Measurements from ENCODE around the gene BPIFB2.
"Not testable (repeated sequence)": the region's sequence is repeated elsewhere in the genome, so short reads cannot be mapped to it uniquely, and the experiment has no call there.

The BPIFB2 gene

DNA sequence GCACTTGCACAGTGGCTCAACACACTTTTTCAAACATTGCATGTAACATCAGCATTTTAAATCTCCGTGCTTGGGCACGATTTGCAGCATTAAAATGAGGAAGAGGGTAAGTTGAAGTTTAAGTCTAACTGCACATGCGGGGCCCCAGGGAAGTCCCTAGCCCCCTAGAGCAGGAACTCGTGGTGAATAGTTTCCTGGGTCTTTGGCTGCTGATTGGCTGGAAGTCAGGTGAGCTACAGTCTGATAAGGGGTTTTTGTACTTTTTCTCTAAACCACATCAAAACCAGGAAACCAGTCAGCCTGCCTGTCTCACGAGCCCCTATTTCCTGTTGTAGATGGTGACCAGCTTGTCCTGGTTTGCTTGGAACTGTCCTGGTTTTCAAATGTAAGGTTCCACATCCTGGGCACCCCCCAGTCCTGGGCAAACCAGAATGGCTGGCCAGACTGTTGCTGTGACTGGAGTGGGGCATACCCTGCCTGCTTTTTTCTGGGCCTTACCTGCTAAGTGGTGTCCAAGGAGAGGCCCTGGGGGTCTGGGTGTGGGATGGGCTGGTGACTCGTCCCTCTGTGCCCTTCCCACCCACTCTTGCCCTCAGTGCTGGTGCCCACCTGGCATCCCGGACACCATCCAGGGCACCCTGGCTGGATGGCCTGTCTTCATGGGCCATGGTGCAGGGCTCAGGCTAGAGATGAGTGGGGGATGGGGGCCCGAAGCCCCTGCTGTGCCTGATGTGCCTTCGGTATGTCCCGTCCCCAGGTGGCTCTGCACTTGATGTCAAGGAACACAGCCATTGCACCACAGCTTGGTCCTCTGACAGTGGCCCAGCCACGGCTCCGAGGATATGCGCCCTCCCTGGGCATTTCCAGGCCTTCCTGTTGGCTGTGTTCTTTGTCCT lies 35.1 kb upstream of the BPIFB2 start:
- Histone ChIP-seq H3K27ac (ENCODE audit: low read depth, low read length, severe bottlenecking) (peak overlapping the region; percentile 74), H3K36me3 (ENCODE audit: control insufficient read depth, insufficient read depth, low read length) (no peaks in the 10 kb centered on the region), H3K4me1 (ENCODE audit: control insufficient read depth, insufficient read depth, low read length, poor library complexity, severe bottlenecking) (peaks cover 21% of the 10 kb centered on the region), H3K9me3 (ENCODE audit: control insufficient read depth, low read length) (no peaks in the 10 kb centered on the region), H3K4me3 (ENCODE audit: extremely low read depth, insufficient read depth, low read length, poor library complexity, severe bottlenecking) (no peak overlapping the region)
- WGBS, 2 experiments (ENCODE audit: insufficient coverage in 2 of 2): 86 to 88% methylated on average over 5 to 10 of the region's 13 CpGs

- no peak overlapping the region for H3K4me3 ChIP-seq (ENCODE audit: extremely low read depth, insufficient read depth, low read length, poor library complexity, severe bottlenecking)
- H3K4me1 ChIP-seq (ENCODE audit: control insufficient read depth, insufficient read depth, low read length, poor library complexity, severe bottlenecking): peaks cover 21% of the 10 kb centered on the region
- H3K27ac ChIP-seq (ENCODE audit: low read depth, low read length, severe bottlenecking): no peak overlapping the region
- no peaks in the 10 kb centered on the region for H3K36me3 ChIP-seq (ENCODE audit: control insufficient read depth, insufficient read depth, low read length)
- 78 to 100% methylated on average over 1 to 5 of the region's 10 CpGs for WGBS, 2 experiments (ENCODE audit: insufficient coverage in 2 of 2)
- H3K9me3 ChIP-seq (ENCODE audit: control insufficient read depth, low read length): no peaks in the 10 kb centered on the region
Observed at GRCh38 chr20:32973077-32973717, 34.3 kb upstream of the BPIFB2 start.

DNA sequence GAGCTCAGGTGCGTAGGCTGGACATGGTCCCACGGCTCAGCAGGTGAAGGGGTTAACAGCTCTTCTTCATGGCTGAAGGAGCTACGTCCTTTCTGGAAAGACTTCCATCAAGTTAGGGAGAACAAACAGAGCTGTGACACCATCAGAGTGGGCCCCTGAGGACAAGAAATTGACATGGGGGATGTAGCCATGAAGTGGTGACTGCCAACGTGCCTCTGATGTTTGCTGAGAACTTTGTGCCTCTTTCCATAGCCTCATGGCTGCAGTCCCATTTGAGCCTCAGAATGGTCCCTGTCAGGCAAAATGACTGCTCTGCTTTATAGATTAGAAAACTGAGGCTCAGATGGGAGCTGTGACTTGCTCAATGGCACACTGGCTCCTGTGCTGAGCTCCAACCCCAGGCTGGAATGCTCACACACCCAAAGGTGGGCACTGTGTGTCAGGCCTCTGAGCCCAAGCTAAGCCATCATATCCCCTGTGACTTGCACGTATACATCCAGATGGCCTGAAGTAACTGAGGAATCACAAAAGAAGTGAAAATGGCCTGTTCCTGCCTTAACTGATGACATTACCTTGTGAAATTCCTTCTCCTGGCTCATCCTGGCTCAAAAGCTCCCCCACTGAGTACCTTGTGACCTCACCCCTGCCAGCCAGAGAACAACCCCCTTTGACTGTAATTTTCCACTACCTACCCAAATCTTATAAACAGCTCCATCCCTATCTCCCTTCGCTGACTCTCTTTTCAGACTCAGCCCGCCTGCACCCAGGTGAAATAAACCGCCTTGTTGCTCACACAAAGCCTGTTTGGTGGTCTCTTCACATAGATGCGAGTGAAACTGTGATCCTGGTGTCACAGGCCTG lies 33.1 kb upstream of the BPIFB2 start:
- H3K27ac ChIP-seq (ENCODE audit: low read depth, low read length, severe bottlenecking); H3K9me3 ChIP-seq (ENCODE audit: control insufficient read depth, low read length); H3K36me3 ChIP-seq (ENCODE audit: control insufficient read depth, insufficient read depth, low read length); H3K4me3 ChIP-seq (ENCODE audit: extremely low read depth, insufficient read depth, low read length, poor library complexity, severe bottlenecking): not testable (repeated sequence)
- whole genome bisulfite sequencing, 2 experiments (ENCODE audit: insufficient coverage in 2 of 2): 53 to 69% methylated on average over 8 to 9 of the region's 9 CpGs
- peaks cover 21% of the 10 kb centered on the region for H3K4me1 ChIP-seq (ENCODE audit: control insufficient read depth, insufficient read depth, low read length, poor library complexity, severe bottlenecking)

GRCh38 chr20:32975121-32975520 lies 32.4 kb upstream of the BPIFB2 start:
- peaks cover 17% of the 10 kb centered on the region for H3K4me1 ChIP-seq (ENCODE audit: control insufficient read depth, insufficient read depth, low read length, poor library complexity, severe bottlenecking)
- not testable (repeated sequence) for H3K9me3 ChIP-seq (ENCODE audit: control insufficient read depth, low read length); H3K36me3 ChIP-seq (ENCODE audit: control insufficient read depth, insufficient read depth, low read length); H3K27ac ChIP-seq (ENCODE audit: low read depth, low read length, severe bottlenecking); H3K4me3 ChIP-seq (ENCODE audit: extremely low read depth, insufficient read depth, low read length, poor library complexity, severe bottlenecking)
- 72 to 85% methylated on average over 2 to 3 of the region's 4 CpGs for WGBS, 2 experiments (ENCODE audit: insufficient coverage in 2 of 2)

DNA sequence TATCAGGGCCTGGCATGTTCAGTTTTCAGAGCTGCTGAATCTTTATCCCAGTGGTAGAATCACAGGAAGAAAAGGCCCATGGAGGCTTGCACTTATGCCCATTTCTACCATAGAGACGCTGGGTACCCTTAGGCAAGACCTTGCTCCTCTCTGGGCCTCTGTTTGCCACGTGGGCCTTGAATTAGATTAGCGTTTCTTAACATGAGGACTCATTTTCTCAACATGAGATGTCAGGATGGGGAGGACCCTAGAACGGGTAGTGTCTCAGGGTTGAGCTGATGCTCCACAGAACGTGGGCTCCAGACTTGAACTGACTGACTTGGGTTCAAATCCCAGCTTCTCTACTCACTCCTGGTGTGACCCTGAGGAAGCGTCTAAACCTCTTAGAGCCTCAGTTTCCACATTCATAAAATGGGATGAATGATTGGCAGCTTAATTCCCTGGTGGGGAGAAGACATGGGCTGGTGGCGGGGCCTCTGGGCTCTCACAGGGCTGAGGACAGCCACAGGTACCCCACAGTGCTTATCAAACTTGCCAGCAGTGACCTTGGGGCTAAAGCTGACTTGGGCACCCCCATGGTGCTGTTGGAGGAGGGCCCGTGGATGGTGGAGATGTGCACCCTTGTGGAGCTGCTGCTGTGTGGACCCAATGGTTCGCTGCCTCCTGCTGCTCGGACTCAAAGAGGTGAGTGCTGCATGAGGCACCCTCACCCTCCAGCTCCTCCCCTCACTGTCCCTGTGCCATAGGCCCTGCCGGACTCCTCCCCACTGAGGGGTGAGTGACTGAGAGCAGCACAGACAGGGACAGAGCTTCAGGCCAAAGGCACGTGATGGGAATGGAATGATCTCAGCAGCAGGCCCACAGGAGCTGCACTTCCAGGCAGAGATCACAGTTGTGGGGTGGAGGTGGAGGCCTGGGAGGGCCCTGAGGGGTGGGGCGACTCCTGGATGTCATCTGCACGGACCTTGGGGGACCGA lies 31.5 kb upstream of the BPIFB2 start:
- 87 to 90% methylated on average over 13 of the region's 15 CpGs for WGBS, 2 experiments (ENCODE audit: insufficient coverage in 2 of 2)
- no peak overlapping the region for H3K27ac ChIP-seq (ENCODE audit: low read depth, low read length, severe bottlenecking)
- no peak overlapping the region for H3K4me3 ChIP-seq (ENCODE audit: extremely low read depth, insufficient read depth, low read length, poor library complexity, severe bottlenecking)

GRCh38 chr20:32976746-32977145 lies 30.8 kb upstream of the BPIFB2 start:
- H3K4me3 ChIP-seq (ENCODE audit: extremely low read depth, insufficient read depth, low read length, poor library complexity, severe bottlenecking): no peak overlapping the region
- no peak overlapping the region for H3K27ac ChIP-seq (ENCODE audit: low read depth, low read length, severe bottlenecking)
- H3K36me3 ChIP-seq (ENCODE audit: control insufficient read depth, insufficient read depth, low read length): no peaks in the 10 kb centered on the region
- WGBS, 2 experiments (ENCODE audit: insufficient coverage in 2 of 2): 93 to 95% methylated on average over 6 of the region's 6 CpGs
- no peaks in the 10 kb centered on the region for H3K9me3 ChIP-seq (ENCODE audit: control insufficient read depth, low read length)
- peaks cover 12% of the 10 kb centered on the region for H3K4me1 ChIP-seq (ENCODE audit: control insufficient read depth, insufficient read depth, low read length, poor library complexity, severe bottlenecking)

More for the DNA sequence above, 31.5 kb upstream of the BPIFB2 start:
- H3K9me3 ChIP-seq (ENCODE audit: control insufficient read depth, low read length): no peaks in the 10 kb centered on the region
- H3K36me3 ChIP-seq (ENCODE audit: control insufficient read depth, insufficient read depth, low read length): no peaks in the 10 kb centered on the region
- peaks cover 17% of the 10 kb centered on the region for H3K4me1 ChIP-seq (ENCODE audit: control insufficient read depth, insufficient read depth, low read length, poor library complexity, severe bottlenecking)

DNA sequence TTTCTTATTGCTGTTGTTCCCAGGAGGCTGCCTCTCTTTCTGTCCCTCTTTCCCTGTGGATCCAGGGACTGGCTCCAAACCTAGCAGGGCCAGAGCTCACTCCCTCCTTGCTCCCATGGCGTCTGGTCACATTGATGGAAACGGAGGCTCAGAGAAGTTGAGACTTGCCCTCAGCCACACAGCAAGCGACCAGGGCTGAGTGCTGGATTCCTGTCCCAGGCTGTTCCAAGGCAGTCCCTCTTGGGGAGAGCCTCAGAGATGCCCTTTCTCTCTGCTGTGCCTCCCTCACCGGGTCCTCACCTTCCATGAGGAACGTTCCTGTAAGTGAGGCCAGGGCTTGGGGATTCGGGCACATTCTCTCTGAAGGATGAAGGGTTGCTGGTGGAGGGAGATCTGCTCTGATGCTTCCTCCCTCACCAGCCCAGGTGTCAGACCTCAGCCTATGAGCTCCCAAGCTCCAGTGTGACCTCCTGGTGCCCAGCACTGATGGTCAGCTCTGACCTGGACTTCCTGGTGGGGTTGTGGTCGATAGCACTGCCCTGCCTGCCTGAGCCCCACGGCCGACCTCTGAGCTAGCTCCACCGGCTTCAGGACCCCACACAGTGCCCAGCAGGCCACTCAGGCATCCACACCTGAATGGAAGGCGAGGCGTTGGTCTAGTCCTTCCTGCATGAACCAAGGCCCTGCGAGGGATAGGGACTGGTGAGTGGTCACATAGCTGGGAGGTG lies 30.1 kb upstream of the BPIFB2 start:
- Histone ChIP-seq H3K4me3 (ENCODE audit: extremely low read depth, insufficient read depth, low read length, poor library complexity, severe bottlenecking) (no peak overlapping the region), H3K36me3 (ENCODE audit: control insufficient read depth, insufficient read depth, low read length) (no peaks in the 10 kb centered on the region), H3K4me1 (ENCODE audit: control insufficient read depth, insufficient read depth, low read length, poor library complexity, severe bottlenecking) (peaks cover 5% of the 10 kb centered on the region), H3K27ac (ENCODE audit: low read depth, low read length, severe bottlenecking) (no peak overlapping the region), H3K9me3 (ENCODE audit: control insufficient read depth, low read length) (no peaks in the 10 kb centered on the region)
- 95 to 96% methylated on average over 9 of the region's 13 CpGs for WGBS, 2 experiments (ENCODE audit: insufficient coverage in 2 of 2)

DNA sequence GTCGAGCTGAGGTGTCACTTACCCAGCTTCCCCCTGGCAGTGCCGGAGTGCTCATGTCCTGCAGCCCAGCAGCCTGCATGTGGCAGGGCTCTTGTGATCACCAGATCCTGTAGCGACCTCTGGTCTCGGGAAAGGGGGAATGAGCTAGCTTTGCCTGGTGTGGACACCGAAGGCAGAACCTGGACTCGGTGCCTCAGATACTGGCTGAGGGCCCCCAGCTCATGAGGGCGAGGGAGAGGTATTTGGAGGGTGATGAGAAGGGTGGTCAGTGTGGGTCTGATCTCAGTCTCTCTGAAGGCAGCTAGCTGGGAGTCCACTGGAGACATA lies 29.5 kb upstream of the BPIFB2 start:
- WGBS, 2 experiments (ENCODE audit: insufficient coverage in 2 of 2): 92 to 97% methylated on average over 7 of the region's 7 CpGs

DNA sequence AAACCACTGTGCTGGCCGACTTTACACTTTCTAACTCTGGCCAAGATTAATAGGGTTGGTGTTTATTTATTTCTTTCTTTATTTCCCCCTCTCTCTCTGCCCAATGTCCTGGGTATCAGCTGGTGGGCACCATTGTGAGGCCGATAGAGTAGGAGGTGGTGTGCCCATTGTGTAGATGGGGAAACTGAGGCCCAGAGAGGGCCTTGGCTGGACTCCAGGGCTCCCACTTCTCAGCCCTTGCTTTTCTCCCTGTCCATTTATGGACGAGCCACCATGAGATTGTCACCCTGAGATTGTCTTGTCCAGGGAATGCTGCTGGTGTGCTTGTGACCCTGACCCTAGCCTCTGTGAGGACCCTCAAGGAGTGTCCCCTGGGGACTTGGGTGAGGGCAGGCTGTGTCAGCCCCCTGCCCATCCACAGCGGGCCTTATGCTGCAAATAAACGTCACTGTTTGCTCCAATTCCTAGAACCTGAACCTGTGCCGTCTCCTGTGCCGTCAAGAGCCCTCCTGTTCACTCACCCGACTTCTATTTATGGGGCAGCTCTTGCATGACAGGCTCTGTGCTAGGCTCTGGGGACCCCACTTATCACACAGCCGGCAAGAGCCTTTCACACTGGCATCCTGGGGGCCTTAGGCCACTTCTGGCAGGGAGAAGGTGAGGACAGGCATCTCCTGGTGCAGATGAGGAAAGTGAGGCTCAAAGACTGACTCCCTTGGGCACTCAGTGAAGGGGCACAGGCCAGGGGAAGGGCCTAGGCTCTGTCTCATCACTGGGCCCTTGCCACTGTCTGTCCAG lies 28.1 kb upstream of the BPIFB2 start:
- WGBS, 2 experiments (ENCODE audit: insufficient coverage in 2 of 2): 92% methylated on average over 6 of the region's 9 CpGs
- H3K27ac ChIP-seq (ENCODE audit: low read depth, low read length, severe bottlenecking): no peak overlapping the region
- H3K36me3 ChIP-seq (ENCODE audit: control insufficient read depth, insufficient read depth, low read length): no peaks in the 10 kb centered on the region
- H3K4me1 ChIP-seq (ENCODE audit: control insufficient read depth, insufficient read depth, low read length, poor library complexity, severe bottlenecking): peaks cover 2% of the 10 kb centered on the region
- no peaks in the 10 kb centered on the region for H3K9me3 ChIP-seq (ENCODE audit: control insufficient read depth, low read length)
- H3K4me3 ChIP-seq (ENCODE audit: extremely low read depth, insufficient read depth, low read length, poor library complexity, severe bottlenecking): no peak overlapping the region

More for the DNA sequence above, 29.5 kb upstream of the BPIFB2 start:
- Histone ChIP-seq H3K36me3 (ENCODE audit: control insufficient read depth, insufficient read depth, low read length) (no peaks in the 10 kb centered on the region), H3K4me3 (ENCODE audit: extremely low read depth, insufficient read depth, low read length, poor library complexity, severe bottlenecking) (no peak overlapping the region), H3K27ac (ENCODE audit: low read depth, low read length, severe bottlenecking) (no peak overlapping the region), H3K4me1 (ENCODE audit: control insufficient read depth, insufficient read depth, low read length, poor library complexity, severe bottlenecking) (peaks cover 2% of the 10 kb centered on the region), H3K9me3 (ENCODE audit: control insufficient read depth, low read length) (no peaks in the 10 kb centered on the region)

Measured in mesodermal cell (in vitro differentiated cells).